Activated CD4-positive, alpha-beta T cell treated with anti-CD3 and anti-CD28 coated beads, Interleukin-2, amount 50 U/mL, for 24 hours (primary cell): Measurements from ENCODE around the gene STXBP6.
"Not testable (repeated sequence)": the region's sequence is repeated elsewhere in the genome, so short reads cannot be mapped to it uniquely, and the experiment has no call there.

Experiments used
- DNase-seq, 2 donors: peaks; one replicate each; pipeline ENCODE4 v3.0.0-alpha.2; 2020; ENCODE audit warnings: low read depth in 1 of 2, low spot score in 1 of 2

The STXBP6 gene

DNA sequence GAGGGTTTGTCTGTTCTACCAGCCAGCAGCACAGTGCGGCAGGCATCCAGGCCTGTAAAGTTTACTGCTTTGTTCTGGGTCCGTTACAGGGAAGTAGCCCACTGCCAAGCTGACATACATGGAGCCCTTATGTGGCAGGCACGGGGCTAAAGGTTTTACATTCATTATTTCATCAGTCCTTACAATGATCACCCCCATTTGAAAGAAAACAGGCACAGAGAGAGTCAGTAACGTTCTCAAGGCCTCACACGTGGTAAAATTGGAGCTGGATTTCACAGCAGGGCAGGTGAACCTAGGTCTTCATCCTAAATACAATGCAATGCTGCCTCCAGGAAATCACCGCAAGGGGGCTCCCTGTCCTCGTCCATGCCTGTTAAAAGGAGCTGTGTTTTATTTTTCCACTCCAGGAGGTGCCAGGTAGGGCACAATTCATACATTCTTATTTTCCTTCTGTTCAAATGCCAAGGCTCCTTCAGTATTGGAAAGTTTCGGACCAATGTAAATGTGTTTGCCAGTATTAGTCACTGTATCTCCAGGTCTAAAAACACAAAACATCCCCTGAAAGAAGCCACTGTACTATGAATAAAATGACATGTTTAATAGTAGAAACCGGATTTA lies 243.8 kb downstream of the STXBP6 start:
- peak in 1 of 2 donors; percentile 4 for DNase-seq

DNA sequence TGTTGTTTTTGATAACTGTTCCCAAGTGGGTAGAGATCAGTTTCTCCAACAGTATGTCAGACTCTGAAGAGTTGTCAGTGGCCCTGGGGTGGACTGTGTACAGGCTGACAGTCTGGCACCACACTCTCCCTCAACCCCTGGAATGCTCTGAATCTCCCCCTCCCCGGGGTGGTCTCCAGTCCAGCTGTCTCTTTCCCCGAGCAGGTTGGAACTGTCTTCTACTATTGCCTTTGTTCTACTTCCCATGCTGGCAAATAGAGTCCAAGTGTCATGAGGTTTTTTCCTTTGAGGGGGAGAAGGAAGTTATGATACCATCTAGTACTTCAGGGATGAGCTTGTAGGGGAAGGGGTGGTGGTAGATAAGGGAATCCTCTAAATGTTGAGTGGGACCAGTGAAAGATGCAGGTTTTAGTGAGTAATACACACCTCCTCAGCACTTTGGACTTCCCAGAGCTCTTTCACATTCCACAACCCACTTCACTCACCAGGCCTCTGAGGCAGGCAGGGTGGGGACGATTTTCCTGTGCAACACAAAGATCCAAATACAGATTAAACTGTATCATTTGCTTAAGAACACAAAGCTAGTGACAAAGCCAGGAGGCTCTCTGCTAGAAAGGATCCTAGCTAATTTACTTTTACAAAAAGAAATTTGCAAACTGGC lies 245.3 kb downstream of the STXBP6 start:
- no peak for DNase-seq

DNA sequence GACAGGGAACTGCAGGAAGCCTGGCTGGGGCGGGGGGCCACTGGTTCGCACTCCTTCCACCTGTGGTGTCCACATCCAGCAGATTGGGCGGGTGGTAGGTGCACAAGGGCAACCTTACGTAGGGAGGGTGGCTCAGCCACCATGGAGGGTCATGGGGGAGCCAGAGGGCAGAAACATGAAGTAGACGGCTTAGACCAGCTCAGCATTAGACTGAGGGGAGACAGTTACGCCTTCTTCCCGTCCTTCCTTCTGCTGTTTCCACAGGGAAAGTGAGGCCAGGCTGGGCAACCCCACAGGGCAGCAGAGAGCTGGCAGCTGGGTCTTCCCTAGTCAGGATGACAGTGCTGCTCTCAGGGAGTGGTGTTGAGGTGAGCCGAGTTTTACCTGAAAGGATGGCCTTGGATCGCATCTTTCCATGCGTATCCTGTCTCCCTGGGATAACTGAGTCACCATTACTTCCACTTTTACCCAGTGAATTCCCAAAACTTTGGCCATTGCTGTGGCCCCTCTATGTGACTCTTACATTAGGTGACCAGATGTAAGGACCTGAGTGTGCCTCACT lies 245.9 kb downstream of the STXBP6 start:
- DNase-seq: no peak

DNA sequence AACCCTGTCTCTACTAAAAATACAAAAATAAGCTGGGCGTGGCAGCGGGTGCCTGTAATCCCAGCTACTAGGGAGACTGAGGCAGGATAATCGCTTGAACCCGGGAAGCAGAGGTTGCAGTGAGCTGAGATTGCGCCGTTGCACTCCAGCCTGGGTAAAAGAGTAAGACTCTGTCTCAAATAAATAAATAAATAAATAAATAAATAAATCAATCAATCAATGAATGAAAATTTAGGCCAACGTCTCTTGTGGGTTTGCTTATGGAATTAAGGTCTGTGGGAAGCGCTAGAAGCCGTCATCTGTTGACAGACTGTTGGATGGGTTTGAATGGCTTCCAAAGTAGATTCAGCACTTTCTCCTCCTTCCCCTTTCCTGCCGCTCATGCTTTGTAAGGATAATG lies 246.5 kb downstream of the STXBP6 start:
- not testable (repeated sequence) for DNase-seq

DNA sequence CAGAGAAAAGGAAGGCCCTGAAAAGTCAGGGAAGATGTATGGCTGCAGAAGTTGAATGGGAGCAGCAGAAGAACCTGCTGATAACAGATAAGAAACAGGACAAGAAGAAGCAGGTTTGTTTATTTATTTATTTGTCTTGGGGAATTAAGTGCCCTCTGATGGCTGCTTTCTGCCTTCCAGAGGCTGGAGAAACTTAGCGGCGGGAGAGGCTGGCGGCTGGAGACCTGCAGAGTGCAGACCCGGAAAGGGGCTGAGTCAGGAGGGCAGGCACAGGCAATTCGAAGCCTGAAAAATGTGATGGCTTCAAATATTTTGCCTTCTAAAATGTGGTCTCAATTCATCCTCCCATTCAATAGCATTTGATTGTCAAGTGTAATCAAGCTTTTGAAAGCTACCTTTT lies 247.7 kb downstream of the STXBP6 start:
- DNase-seq: no peak

DNA sequence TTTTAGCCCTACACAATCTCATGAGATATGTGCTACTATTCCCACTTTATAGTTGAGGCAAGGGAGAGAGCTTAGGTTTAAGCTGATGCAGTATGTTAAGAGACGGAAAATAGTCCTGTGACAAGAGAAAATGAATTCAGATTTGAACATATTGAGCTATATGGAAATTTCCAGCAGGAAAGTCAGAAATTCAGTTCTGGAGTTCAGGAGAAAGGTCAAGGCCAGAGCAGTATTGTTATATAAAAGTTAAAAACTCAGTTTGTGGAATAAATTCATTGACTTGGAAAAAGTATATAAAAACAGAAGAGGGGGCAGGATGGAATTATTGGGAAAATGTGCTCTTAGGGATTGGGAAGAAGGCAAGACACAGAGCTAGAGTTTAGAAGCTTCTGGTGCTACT lies 248.9 kb downstream of the STXBP6 start:
- no peak for DNase-seq

DNA sequence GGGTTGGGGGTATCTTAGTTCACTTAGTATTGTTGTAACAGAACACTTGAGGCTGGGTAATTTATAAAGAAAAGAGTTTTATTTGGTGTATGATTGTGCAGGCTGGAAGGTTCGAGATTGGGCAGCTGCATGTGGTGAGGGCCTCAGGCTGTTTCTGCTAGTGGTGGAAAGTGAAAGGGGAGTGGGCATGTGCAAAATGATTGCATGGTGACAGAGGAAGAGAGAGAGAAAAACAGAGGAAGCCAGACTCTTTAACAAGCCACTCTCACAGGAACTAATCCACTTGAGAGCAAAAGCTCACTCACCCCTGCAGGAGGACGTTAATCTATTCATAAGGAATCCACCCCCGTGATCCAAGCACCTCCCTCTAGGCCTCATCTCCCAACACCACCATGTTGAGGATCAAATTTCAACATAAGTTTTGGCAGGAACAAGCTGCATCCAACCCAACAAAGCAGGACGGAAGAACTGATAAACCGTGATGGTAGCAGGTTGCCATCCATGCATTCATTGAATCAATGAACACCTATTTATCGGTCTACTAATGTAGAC lies 251.0 kb downstream of the STXBP6 start:
- no peak for DNase-seq

DNA sequence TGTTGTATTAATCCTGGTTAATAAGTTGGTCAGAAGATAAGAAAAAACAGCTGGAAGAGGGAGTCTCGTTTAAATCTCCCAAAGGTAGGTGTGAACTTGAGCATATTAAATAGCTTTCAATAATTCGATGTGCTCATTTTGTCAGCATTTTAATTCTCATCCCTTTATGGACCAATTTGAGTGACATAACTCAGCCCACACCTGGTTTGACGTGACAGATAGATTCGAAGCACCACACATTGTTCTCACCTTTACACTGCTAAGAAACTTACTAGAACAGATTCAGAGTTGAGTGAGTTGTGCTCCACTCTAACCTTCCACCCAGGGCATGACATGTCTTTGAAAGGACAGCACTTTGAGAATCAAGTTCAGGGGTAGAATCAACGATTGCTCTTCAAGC lies 254.5 kb downstream of the STXBP6 start:
- no peak for DNase-seq

DNA sequence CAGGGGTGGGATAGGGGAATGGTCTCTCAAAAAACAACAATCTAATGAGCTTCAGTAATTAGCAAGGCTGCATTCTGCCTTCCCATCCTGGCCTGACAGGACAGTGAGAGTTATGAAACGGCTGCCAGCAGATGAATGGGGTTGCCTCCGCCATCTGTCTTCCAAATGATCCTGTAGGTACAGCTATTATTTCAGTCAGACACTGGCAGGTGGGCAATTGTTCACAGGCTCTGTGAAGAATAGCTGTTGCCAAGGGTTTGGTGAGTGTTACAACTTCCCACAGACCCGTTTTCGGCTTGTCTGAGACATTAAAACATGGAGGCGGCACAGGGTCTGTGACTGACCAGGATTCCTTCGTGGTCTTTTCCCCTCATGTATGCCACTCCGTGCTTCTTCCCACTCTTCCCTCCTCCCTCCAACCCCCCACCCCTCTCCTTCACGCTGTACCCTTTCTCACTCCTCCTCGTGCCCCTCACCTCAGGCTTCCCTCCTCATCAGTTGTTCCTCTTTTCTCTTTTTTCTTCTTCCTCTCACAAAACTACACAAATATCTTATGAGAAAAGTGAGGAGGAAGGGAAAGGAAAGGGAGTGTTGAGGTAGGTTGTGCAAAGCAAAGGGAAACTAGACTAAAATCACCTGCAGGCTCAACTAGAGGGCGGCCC lies 255.2 kb downstream of the STXBP6 start:
- DNase-seq: no peak

DNA sequence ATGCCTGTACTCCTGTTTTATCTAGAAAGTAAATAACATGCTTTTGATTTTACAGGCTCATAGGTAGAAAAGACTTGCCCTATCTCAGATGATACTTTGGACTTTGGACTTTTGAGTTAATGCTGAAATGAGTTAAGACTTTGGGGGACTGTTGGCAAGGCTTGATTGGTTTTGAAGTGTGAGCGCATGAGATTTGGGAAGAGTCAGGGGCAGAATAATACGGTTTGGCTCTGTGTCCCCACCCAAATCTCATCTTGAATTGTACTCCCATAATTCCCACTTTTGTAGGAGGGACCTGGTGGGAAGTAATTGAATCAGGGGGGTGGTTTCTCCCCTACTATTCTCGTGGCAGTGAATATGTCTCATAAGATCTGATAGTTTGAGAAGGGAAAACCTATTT lies 259.8 kb downstream of the STXBP6 start:
- no peak for DNase-seq

DNA sequence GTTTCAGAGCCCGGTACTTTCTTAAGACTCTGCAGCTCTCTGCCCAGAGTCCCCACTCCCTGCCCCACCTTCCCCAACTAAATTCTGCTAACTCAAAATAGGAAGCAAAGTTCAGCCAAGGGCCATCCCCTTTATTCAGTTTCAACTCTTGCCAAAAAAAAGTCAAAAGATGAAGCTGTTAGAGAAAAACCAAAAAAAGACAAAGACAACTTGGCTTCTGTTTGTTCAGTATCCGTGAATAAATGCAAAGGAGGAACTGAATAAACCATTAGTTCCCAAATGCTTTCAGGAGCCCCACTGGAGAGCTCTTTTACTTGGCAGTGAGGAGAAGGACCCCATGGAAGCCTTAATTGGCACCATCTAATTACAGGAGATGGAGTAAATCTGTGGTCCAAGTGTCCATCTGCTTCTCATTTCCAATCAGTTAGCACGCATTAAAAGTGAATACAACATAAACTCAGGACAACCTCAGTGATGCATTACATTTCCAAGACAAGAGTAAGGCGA lies 260.5 kb downstream of the STXBP6 start:
- no peak for DNase-seq

DNA sequence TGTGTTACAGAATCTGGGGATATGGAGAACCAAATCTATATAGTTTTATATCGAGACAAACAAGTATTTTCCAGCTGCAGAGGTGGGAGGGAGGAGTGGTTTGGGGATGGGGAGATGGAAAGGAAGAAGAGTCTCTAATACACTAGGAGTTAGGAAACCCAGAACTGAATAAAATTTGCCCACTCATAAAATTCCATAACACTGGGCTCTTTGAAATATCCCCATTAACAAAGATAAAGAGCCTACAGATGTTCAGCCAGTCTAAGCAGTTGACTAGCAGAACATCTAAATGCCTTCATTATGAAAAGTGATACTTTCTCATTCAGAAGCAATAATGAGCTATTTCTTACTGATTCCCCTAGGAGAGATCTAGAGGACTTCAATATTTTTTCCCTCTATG lies 264.2 kb downstream of the STXBP6 start:
- no peak for DNase-seq

DNA sequence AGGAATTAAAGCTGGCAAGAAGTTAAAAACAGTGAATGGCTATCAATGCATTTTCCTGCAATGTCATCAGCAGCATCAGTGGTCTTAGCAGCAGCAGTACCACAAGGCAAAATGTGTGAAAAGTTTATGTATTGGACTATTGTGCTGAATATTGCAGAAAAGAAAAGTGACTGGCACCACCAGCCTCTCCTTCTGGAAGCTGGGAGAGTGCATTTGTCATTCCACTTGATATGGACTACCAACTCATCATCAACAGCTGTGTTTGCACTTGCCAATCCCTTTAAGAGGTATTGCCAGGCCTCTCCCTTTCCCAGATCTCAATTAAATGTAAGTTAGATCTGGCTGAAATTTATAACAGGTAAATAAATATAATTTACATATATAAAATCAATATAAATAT lies 265.0 kb downstream of the STXBP6 start:
- DNase-seq: no peak

DNA sequence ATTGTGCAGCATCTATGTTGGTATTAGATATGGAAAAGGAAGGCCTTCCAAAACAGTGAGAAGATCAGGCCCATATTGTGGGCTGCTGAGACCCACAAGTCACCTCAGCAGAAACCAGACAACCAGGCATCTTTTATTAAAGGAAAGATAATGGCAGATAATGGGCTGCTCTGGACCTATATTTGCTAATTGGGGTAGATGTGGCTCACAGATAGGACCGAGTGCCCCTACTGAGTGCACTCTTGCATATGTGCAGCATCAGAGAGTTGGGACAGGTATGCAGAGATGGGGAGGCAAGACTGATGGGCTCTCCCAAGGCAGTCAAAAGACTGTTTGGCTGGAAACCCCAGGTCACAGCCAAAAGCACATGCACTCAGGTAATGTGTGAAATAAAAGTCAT lies 266.2 kb downstream of the STXBP6 start:
- no peak for DNase-seq

DNA sequence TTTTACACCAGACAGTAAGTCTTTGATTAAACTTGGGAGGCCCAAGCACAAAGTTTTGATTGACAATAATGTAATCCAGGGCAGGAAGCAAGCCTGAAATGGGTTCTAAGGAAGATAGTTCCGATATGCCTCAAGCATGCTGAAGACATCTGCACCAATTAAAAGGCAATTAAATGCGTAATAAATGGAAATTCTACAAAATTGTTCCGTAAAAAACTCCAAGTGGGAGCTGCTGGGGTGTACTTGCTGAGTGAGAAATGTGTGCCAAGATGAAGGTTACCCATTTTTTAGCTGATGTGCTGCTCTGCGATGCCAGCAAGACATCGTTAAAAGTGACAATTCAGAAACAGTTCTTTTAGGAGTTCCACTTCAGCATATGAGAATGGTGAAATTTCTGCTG lies 269.7 kb downstream of the STXBP6 start:
- DNase-seq: no peak

DNA sequence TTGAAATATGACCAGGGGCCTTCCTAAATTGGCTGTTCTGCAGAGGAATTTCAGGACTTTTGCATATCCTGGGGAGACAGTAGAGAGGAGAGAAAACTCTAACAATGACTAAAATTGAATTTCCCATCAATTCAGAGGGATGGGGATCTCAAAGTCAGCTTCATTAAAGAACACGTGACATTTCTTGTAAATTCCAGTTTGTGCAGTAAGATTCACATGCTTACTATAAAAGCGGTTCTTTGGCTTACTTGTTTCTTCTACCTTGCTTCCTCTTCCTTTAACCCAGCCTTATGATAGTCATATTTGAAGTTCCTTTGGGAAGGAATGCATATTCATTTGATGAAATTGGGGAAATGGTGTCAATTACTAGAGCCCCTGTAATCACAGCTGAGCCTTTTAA lies 272.3 kb downstream of the STXBP6 start:
- DNase-seq: no peak

DNA sequence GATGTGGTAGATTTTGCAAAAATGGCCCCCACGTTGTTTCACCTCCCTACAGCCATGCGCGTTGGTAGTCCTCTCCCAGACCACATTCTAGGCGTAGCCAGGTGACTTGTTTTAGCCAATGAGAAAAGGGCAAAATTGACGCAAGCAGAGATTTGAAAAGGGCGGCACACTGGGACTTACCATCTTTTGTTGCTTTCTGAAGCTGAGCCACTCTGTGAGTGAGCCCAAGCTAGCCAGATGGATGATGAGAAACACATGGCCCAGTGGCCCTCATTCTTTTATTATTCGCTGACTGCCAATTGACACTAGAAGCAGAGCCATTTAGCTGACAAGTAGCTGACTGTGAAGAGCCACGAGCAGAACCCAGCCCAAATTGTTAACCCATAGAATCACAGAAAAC lies 274.0 kb downstream of the STXBP6 start:
- no peak for DNase-seq

DNA sequence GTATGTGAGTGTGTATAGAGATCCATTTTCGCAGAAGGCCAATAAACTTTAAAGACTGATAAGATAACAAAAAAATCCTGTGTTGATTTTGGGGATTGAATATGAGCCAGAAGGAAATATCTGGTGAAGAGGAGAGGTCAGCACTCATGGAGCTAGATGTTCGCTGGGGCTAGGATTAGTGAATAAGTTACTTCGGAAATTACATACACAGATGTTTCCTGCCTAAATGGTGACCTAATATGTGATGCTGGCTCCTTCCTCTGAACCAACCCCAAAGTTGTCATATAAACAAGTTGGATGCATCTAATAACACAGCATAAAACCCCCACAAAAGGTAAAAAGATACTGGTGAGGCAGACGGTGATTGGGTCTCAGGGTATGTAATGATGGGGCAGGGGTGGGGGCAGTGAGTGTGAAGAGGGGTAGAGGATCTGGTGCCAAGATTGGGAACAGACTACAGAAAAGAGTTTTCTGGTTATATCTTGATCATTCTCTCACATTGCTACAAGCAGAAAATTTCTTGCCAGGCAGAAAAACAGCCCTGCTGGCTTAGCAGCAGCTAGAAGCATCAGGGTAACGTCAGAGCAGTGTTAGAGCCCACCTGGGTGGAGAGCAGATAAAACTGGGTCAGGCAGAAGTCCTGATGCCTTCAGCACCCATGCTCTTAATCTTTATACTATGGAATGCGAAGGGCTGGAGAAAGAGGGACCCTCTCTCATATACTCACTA lies 275.6 kb downstream of the STXBP6 start:
- no peak for DNase-seq

DNA sequence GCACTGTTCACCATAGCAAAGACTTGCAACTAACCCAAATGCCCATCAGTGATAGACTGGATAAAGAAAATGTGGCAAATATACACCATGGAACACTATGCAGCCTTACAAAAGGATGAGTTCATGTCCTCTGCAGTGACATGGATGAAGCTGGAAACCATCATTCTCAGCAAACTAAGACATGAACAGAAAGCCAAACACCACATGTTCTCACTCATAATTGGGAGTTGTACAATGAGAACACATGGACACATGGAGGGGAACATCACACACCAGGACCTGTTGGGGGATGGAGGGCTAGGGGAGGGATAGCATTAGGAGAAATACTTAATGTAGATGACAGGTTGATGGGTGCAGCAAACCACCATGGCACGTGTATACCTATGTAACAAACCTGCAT lies 276.4 kb downstream of the STXBP6 start:
- not testable (repeated sequence) for DNase-seq

DNA sequence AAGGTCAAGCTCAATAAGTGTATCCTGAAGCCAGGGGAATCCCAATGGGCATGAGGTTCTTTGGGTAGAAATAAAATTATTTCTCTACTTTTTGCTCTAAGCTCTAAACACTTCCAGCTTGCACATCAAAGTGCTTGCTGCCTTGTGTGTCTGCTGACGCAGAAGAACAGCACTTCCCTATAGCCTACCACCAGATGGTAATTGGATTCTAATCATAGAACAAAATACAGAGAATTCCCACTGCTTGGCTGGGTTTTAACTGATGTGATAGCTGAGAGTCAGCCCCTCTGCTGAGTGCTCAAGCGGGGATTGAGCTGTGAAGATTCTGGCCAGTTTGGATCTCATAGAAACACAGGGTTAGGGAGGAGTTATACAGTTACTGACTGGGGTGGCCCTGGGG lies 283.5 kb downstream of the STXBP6 start:
- no peak for DNase-seq

DNA sequence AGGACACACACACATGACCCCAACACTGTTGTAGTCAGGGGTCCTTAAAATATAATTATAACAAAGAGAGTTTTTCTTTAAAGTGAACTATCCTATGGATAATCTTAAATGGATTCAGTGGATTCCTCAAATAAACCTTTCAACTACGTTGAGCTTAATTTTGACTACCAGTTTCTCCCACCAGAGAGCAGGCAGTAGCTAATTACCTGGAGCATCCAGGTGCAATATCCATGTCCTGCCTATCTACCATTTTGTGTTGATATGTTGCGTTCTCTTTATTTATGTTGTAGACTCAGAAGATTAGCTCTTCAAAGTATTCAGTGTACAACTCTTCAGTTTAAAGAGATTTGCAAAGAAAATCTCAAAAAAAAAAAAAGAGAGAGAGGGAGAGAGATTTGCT lies 288.8 kb downstream of the STXBP6 start:
- no peak for DNase-seq
